ENCODE data around the gene CYTL1.

DNA sequence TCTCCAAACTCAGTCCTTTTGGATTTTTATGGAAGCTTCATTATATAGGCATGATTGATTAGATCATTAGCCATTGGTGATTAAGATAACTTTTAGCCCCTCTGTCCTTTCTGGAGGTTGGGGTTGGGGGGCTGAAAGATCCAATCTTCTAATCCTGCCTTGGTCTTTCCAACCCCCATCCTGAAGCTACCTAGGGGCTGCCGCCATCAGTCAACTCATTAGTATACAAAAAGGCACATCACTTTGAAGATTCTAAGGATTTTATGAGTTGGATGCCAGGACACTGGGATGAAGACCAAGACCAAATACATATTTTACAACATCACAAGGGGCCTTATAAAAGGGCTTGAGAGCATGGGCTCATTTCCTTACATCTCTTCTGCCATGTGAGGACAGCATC is 47.5 kb downstream of the CYTL1 start:
- TF ChIP-seq, protein P1, sequence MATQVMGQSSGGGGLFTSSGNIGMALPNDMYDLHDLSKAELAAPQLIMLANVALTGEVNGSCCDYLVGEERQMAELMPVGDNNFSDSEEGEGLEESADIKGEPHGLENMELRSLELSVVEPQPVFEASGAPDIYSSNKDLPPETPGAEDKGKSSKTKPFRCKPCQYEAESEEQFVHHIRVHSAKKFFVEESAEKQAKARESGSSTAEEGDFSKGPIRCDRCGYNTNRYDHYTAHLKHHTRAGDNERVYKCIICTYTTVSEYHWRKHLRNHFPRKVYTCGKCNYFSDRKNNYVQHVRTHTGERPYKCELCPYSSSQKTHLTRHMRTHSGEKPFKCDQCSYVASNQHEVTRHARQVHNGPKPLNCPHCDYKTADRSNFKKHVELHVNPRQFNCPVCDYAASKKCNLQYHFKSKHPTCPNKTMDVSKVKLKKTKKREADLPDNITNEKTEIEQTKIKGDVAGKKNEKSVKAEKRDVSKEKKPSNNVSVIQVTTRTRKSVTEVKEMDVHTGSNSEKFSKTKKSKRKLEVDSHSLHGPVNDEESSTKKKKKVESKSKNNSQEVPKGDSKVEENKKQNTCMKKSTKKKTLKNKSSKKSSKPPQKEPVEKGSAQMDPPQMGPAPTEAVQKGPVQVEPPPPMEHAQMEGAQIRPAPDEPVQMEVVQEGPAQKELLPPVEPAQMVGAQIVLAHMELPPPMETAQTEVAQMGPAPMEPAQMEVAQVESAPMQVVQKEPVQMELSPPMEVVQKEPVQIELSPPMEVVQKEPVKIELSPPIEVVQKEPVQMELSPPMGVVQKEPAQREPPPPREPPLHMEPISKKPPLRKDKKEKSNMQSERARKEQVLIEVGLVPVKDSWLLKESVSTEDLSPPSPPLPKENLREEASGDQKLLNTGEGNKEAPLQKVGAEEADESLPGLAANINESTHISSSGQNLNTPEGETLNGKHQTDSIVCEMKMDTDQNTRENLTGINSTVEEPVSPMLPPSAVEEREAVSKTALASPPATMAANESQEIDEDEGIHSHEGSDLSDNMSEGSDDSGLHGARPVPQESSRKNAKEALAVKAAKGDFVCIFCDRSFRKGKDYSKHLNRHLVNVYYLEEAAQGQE (IDR thresholded peaks at IDR 0.05; ENCODE audit: borderline replicate concordance): no peak
- TF ChIP-seq, protein P2, sequence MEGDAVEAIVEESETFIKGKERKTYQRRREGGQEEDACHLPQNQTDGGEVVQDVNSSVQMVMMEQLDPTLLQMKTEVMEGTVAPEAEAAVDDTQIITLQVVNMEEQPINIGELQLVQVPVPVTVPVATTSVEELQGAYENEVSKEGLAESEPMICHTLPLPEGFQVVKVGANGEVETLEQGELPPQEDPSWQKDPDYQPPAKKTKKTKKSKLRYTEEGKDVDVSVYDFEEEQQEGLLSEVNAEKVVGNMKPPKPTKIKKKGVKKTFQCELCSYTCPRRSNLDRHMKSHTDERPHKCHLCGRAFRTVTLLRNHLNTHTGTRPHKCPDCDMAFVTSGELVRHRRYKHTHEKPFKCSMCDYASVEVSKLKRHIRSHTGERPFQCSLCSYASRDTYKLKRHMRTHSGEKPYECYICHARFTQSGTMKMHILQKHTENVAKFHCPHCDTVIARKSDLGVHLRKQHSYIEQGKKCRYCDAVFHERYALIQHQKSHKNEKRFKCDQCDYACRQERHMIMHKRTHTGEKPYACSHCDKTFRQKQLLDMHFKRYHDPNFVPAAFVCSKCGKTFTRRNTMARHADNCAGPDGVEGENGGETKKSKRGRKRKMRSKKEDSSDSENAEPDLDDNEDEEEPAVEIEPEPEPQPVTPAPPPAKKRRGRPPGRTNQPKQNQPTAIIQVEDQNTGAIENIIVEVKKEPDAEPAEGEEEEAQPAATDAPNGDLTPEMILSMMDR (IDR thresholded peaks at IDR 0.05; ENCODE audit: poor library complexity, severe bottlenecking): no peak
- TF ChIP-seq SMC3 (conservative IDR thresholded peaks at IDR 0.05; ENCODE audit: poor library complexity) (no peak), POLR2AphosphoS5 (IDR thresholded peaks at IDR 0.05) (no peak), EP300 (conservative IDR thresholded peaks at IDR 0.05; ENCODE audit: poor library complexity, severe bottlenecking) (no peak), TAF1 (IDR thresholded peaks at IDR 0.05; ENCODE audit: low read depth) (no peak), RAD21 (conservative IDR thresholded peaks at IDR 0.05) (no peak), EZH2 (IDR thresholded peaks at IDR 0.05; ENCODE audit: borderline replicate concordance, insufficient read depth, low read length, poor library complexity, severe bottlenecking) (no peak)
